Immature natural killer cell (primary cell): ENCODE data around the gene SCYL3. TPM values are rescaled to one million over a fixed set of nuclear protein-coding genes. Genes with fewer than 3 reads are reported as not detected.

Experiments used
- DNase-seq, 3 donors: peaks; one replicate each; pipeline ENCODE4 v3.0.0; 2022; ENCODE audit warnings: mixed read lengths in 1 of 3
- H3K27ac Mint-ChIP-seq, 6 donors: one replicate each; pipeline ENCODE4 v1.8.0; 2020; ENCODE audit warnings: mixed read lengths in 6 of 6, mild to moderate bottlenecking in 5 of 6, inconsistent platforms in 4 of 6, moderate library complexity in 3 of 6
- H3K27me3 Mint-ChIP-seq, 3 donors: one replicate each; pipeline ENCODE4 v1.8.0; 2020 to 2021; ENCODE audit warnings: low read depth in 3 of 3, mild to moderate bottlenecking in 3 of 3, mixed read lengths in 3 of 3, moderate library complexity in 3 of 3, inconsistent platforms in 1 of 3
- H3K36me3 Mint-ChIP-seq, 3 donors: one replicate each; pipeline ENCODE4 v1.8.0; 2020; ENCODE audit warnings: mixed read lengths in 3 of 3, inconsistent platforms in 2 of 3, mild to moderate bottlenecking in 2 of 3
- H3K4me1 Mint-ChIP-seq, 2 donors: one replicate each; pipeline ENCODE4 v1.8.0; 2020; ENCODE audit warnings: inconsistent platforms in 2 of 2, mild to moderate bottlenecking in 2 of 2, mixed read lengths in 2 of 2, moderate library complexity in 1 of 2
- H3K4me3 Mint-ChIP-seq, 5 donors: one replicate each; pipeline ENCODE4 v1.8.0; 2020; ENCODE audit warnings: mild to moderate bottlenecking in 5 of 5, mixed read lengths in 5 of 5, inconsistent platforms in 3 of 5, moderate library complexity in 3 of 5
- H3K9me3 Mint-ChIP-seq, 6 donors: one replicate each; pipeline ENCODE4 v1.8.0; 2020; ENCODE audit warnings: mild to moderate bottlenecking in 6 of 6, mixed read lengths in 6 of 6, inconsistent platforms in 4 of 6, moderate library complexity in 3 of 6
- polyA plus RNA-seq, 3 donors: library from polyadenylated mRNA; unstranded; fragments of 300-500 nt; fragmentation: Illumina TruSeq; gene quantifications; one replicate each; pipeline ENCODE4 v1.2.3, GENCODE V29; 2021

Gene SCYL3
- polyA plus RNA-seq, 3 donors from 2014 or later: 6.1 to 13.1 (median 6.8) TPM

GRCh38 chr1:169915150-169915549 lies 21.5 kb upstream of the SCYL3 start:
- H3K27me3 Mint-ChIP-seq: peaks cover 0 to 6% (median 2%) of the 10 kb centered on the region in 3 donors
- H3K4me1 Mint-ChIP-seq: peaks cover 14 to 23% of the 10 kb centered on the region in 2 donors
- no peaks in the 10 kb centered on the region for H3K9me3 Mint-ChIP-seq

GRCh38 chr1:169914531-169914930 lies 20.8 kb upstream of the SCYL3 start:
- H3K27ac Mint-ChIP-seq: no peak overlapping the region
- DNase-seq: no peak
- H3K36me3 Mint-ChIP-seq: peaks cover 3 to 30% (median 13%) of the 10 kb centered on the region in 3 donors
- H3K4me1 Mint-ChIP-seq: peaks cover 14 to 26% of the 10 kb centered on the region in 2 donors
- peaks cover 0 to 6% (median 2%) of the 10 kb centered on the region in 3 donors for H3K27me3 Mint-ChIP-seq
- H3K4me3 Mint-ChIP-seq: no peak overlapping the region
- H3K9me3 Mint-ChIP-seq: no peaks in the 10 kb centered on the region

More at GRCh38 chr1:169915150-169915549, 21.5 kb upstream of the SCYL3 start:
- DNase-seq: no peak
- no peak overlapping the region for H3K27ac Mint-ChIP-seq
- peaks cover 3 to 30% (median 16%) of the 10 kb centered on the region in 3 donors for H3K36me3 Mint-ChIP-seq
- H3K4me3 Mint-ChIP-seq: no peak overlapping the region

GRCh38 chr1:169909499-169909898 lies 15.8 kb upstream of the SCYL3 start:
- Mint-ChIP-seq H3K27ac (peak overlapping the region in 1 of 6 donors; percentile 59), H3K36me3 (peaks cover 0 to 15% (median under 1%) of the 10 kb centered on the region in 3 donors), H3K27me3 (peaks cover 0 to 4% (median 2%) of the 10 kb centered on the region in 3 donors), H3K4me3 (no peak overlapping the region), H3K4me1 (peaks cover 8 to 30% of the 10 kb centered on the region in 2 donors), H3K9me3 (peaks cover 0 to 3% (median 0%) of the 10 kb centered on the region in 6 donors)
- no peak for DNase-seq

GRCh38 chr1:169906938-169907337 lies 13.2 kb upstream of the SCYL3 start:
- DNase-seq: no peak
- no peak overlapping the region for H3K27ac Mint-ChIP-seq
- H3K27me3 Mint-ChIP-seq: peaks cover 0 to 4% (median 3%) of the 10 kb centered on the region in 3 donors
- no peak overlapping the region for H3K4me3 Mint-ChIP-seq
- H3K9me3 Mint-ChIP-seq: peaks cover 0 to 3% (median 0%) of the 10 kb centered on the region in 6 donors
- peaks cover 0 to 6% (median 0%) of the 10 kb centered on the region in 3 donors for H3K36me3 Mint-ChIP-seq
- H3K4me1 Mint-ChIP-seq: peaks cover 25 to 50% of the 10 kb centered on the region in 2 donors

GRCh38 chr1:169904834-169905233 lies 11.1 kb upstream of the SCYL3 start:
- H3K4me3 Mint-ChIP-seq: no peak overlapping the region
- H3K27me3 Mint-ChIP-seq: peaks cover 0 to 5% (median 2%) of the 10 kb centered on the region in 3 donors
- peaks cover 0 to 3% (median 0%) of the 10 kb centered on the region in 3 donors for H3K36me3 Mint-ChIP-seq
- no peak for DNase-seq
- H3K27ac Mint-ChIP-seq: no peak overlapping the region
- H3K4me1 Mint-ChIP-seq: peaks cover 27 to 57% of the 10 kb centered on the region in 2 donors
- peaks cover 0 to 3% (median 0%) of the 10 kb centered on the region in 6 donors for H3K9me3 Mint-ChIP-seq

- Mint-ChIP-seq H3K27ac (peak overlapping the region in 4 of 6 donors; percentile 41 to 78 (median 43)), H3K4me3 (peak overlapping the region; percentile 31 to 75 (median 60)), H3K27me3 (peaks cover 2 to 5% (median 3%) of the 10 kb centered on the region in 3 donors), H3K36me3 (peaks cover 0 to 3% (median 0%) of the 10 kb centered on the region in 3 donors), H3K4me1 (peaks cover 18 to 37% of the 10 kb centered on the region in 2 donors), H3K9me3 (peaks cover 0 to 3% (median 0%) of the 10 kb centered on the region in 6 donors)
- no peak for DNase-seq
Measured at GRCh38 chr1:169902751-169903150, 9.1 kb upstream of the SCYL3 start.

- no peak overlapping the region for H3K27ac Mint-ChIP-seq
- H3K4me3 Mint-ChIP-seq: no peak overlapping the region
- H3K4me1 Mint-ChIP-seq: peaks cover 18 to 30% of the 10 kb centered on the region in 2 donors
- peaks cover 3 to 9% (median 5%) of the 10 kb centered on the region in 3 donors for H3K27me3 Mint-ChIP-seq
- H3K36me3 Mint-ChIP-seq: peaks cover 0 to 3% (median 0%) of the 10 kb centered on the region in 3 donors
- peaks cover 0 to 3% (median 0%) of the 10 kb centered on the region in 6 donors for H3K9me3 Mint-ChIP-seq
- no peak for DNase-seq
Measured at GRCh38 chr1:169901115-169901514, 7.4 kb upstream of the SCYL3 start.

- no peak overlapping the region for H3K27ac Mint-ChIP-seq
- peaks cover 0 to 3% (median 0%) of the 10 kb centered on the region in 3 donors for H3K36me3 Mint-ChIP-seq
- H3K4me1 Mint-ChIP-seq: peaks cover 18 to 30% of the 10 kb centered on the region in 2 donors
- DNase-seq: no peak
- H3K27me3 Mint-ChIP-seq: peaks cover 3 to 9% (median 5%) of the 10 kb centered on the region in 3 donors
- no peaks in the 10 kb centered on the region for H3K9me3 Mint-ChIP-seq
- no peak overlapping the region for H3K4me3 Mint-ChIP-seq
Measured at GRCh38 chr1:169900571-169900970, 6.9 kb upstream of the SCYL3 start.

GRCh38 chr1:169899519-169900217 lies 6.0 kb upstream of the SCYL3 start:
- no peak for DNase-seq
- Mint-ChIP-seq H3K4me3 (no peak overlapping the region), H3K36me3 (no peaks in the 10 kb centered on the region), H3K27ac (no peak overlapping the region), H3K27me3 (peaks cover 3 to 9% (median 5%) of the 10 kb centered on the region in 3 donors), H3K4me1 (peaks cover 18 to 29% of the 10 kb centered on the region in 2 donors), H3K9me3 (no peaks in the 10 kb centered on the region)

- no peaks in the 10 kb centered on the region for H3K9me3 Mint-ChIP-seq
- no peak for DNase-seq
- H3K27ac Mint-ChIP-seq: peak overlapping the region in 1 of 6 donors; percentile 59
- H3K4me3 Mint-ChIP-seq: no peak overlapping the region
- peaks cover 6 to 14% (median 7%) of the 10 kb centered on the region in 3 donors for H3K27me3 Mint-ChIP-seq
- peaks cover 23 to 32% of the 10 kb centered on the region in 2 donors for H3K4me1 Mint-ChIP-seq
- H3K36me3 Mint-ChIP-seq: no peaks in the 10 kb centered on the region
Measured at GRCh38 chr1:169896013-169896412, 2.3 kb upstream of the SCYL3 start.

GRCh38 chr1:169894424-169895145 lies 889 bp upstream of the SCYL3 start:
- no peak for DNase-seq
- peak overlapping the region; percentile 85 to 98 (median 91) for H3K4me3 Mint-ChIP-seq
- peaks cover 32 to 46% of the 10 kb centered on the region in 2 donors for H3K4me1 Mint-ChIP-seq
- H3K9me3 Mint-ChIP-seq: no peaks in the 10 kb centered on the region
- H3K27me3 Mint-ChIP-seq: peaks cover 5 to 14% (median 6%) of the 10 kb centered on the region in 3 donors
- H3K27ac Mint-ChIP-seq: peak overlapping the region; percentile 98 to 100 (median 100)
- no peaks in the 10 kb centered on the region for H3K36me3 Mint-ChIP-seq

- Mint-ChIP-seq H3K36me3 (peaks cover 2 to 3% (median 2%) of the 10 kb centered on the region in 3 donors), H3K27ac (peak overlapping the region; percentile 88 to 99 (median 91)), H3K4me3 (peak overlapping the region; percentile 89 to 98 (median 91)), H3K4me1 (peaks cover 36 to 61% of the 10 kb centered on the region in 2 donors), H3K9me3 (no peaks in the 10 kb centered on the region), H3K27me3 (peaks cover 5 to 14% (median 6%) of the 10 kb centered on the region in 3 donors)
- DNase-seq: no peak
Measured at GRCh38 chr1:169892927-169893644, 610 bp downstream of the SCYL3 start.
